GM19463 (cell line): ENCODE measurements around the gene DAB1.

Source experiments
- ATAC-seq: cut with Tn5 transposase; IDR thresholded peaks from one replicate; pipeline ENCODE4 v1.9.1; 2021; ENCODE audit warnings: mild to moderate bottlenecking, moderate library complexity; ENCODE audit not compliant: unreplicated experiment

The DAB1 gene

DNA sequence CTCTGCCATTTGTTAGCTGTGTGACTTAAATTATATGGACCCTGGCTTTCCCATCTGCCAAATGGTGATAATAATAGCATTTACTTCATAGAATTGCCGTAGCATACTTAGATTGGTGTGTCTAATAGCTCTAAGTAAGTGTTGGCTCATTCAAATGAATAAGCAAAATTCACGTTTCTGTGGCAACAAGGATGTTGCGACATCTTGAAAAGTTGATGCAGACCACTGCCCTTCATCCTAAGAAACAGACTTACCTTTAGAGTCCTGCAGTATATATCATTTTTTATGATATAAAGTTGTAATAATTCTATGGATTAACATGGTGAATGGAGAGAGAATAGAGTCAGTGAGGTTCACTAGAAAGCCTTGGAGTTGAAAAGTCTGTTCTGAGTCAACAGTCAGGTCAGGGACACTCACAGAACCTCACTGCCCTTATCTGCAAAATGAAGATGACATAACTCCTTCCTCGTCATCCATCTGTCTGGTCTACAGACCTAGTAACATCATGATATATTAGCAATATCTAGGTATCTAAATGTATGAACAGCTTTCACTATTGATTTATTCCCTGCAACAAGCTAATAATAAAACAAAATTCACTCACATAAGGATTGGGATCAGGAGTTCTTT, 290.8 kb downstream of the DAB1 start:
- ATAC-seq, result no peak

GRCh38 chr1:57131701-57132394, 292.0 kb downstream of the DAB1 start:
- ATAC-seq, result no peak

GRCh38 chr1:57131257-57131656, 292.6 kb downstream of the DAB1 start:
- ATAC-seq, result no peak

- no peak for ATAC-seq
These were observed 294.0 kb downstream of the DAB1 start for GRCh38 chr1:57129865-57130264.

GRCh38 chr1:57127976-57128375, 295.9 kb downstream of the DAB1 start:
- ATAC-seq, result no peak

- ATAC-seq, result peak; percentile 85
These were observed 299.0 kb downstream of the DAB1 start for GRCh38 chr1:57124768-57125446.

GRCh38 chr1:57124170-57124569, 299.7 kb downstream of the DAB1 start:
- ATAC-seq, result no peak

DNA sequence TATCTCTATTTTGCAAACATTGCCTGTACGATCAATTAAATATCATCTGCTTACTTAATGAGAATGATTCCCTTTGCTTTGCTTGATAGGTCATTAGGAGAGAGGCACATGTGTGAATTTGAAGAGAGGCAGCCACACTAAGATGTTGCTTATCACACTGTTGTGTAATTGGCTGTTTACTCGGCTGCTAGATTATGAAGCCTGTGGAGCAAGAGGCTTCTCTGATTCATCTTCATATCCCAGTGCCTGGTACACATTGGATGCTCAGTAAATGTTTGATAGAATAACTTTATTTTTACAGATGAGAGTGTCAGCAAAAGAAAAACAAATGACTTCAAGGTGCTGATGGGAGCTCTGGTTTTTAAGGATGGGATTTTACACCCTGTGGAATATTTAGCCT, 301.8 kb downstream of the DAB1 start:
- no peak for ATAC-seq

DNA sequence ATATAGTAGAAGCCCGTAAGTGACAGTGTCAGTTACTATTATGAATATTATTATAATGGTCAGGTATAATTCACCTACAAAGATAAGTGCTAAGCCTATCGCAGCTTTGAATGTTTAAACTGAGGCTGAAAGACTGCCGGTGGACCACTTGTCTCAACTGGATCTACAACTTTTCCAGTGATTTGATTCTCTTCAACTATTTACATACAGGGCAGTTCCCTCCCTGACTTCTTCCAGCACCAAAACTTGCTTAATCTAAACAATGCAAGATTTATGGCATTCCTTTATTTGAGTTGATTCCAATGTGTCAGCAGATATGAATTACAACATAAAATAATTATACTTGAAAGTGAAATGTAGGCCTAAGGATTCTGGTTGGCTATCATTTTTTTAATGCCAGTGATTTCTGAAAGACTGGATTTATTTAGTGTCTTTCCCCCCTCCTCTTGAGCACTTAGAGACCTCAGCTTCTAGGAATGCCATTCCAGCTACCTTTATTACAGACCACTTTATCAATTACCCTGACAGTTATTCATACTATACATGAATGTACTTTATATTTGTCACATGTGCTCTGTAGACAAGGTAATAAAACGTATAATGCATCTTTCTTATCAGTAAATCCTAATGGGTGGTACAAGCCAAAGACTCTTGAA, 304.8 kb downstream of the DAB1 start:
- no peak for ATAC-seq

DNA sequence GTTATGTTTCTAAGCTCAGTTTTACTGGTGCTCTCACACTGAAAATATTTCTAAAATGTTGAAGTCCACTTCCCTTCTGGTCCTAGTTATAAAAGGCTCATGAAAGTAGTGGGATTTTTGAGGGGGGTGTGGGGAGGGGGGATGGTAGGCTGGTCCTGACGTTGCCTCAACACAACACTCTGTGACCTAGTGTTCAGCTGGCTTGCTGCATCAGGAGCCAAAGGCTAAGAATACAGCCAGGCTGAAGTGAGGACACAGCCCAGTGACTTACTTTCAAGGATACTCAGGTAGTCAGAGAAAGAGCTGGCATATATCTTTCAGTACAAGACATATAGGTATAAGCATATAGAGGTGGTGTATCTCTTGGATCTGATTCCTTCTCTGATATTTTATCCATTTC, 306.1 kb downstream of the DAB1 start:
- no peak for ATAC-seq

DNA sequence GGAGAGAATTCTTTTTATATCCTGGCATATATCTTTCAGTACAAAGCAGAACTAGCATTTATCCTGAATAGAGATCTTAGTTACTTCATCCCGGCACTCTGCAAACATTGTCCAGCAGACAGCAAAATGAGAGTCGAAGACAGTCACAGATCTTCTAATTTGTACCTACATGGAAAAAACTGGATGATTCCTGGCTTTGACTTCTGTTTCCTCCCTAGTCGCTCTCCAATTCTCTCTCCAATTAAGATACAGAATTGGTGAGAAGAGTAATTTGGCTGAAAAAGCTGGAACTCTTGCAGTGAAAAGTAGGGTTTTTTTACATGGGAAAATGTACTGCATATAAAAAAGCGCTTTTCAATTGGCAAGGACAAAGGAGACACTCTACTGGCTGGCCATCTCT, 307.0 kb downstream of the DAB1 start:
- ATAC-seq, result no peak

- no peak for ATAC-seq
These were observed 308.7 kb downstream of the DAB1 start for GRCh38 chr1:57115030-57115614.

GRCh38 chr1:57112148-57112547, 311.7 kb downstream of the DAB1 start:
- ATAC-seq, result no peak

DNA sequence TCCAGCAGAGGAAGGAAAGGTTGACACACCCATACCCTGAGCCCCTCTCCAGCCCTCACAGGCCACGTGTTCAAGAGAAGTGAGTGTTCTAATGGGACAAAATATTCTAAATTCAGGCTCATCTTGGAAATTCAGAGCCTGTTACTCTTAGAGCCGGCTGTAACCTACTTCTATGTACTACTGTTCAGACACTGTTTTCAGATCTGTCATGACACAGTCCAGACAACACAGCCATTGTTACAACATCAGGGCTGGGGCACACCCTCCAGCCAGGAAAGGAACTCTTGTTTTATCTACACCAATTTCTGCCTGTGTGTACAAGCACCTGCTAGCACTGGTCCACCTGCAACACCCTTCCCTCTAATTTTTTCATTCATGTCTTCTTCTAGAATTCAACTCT, 312.7 kb downstream of the DAB1 start:
- no peak for ATAC-seq

DNA sequence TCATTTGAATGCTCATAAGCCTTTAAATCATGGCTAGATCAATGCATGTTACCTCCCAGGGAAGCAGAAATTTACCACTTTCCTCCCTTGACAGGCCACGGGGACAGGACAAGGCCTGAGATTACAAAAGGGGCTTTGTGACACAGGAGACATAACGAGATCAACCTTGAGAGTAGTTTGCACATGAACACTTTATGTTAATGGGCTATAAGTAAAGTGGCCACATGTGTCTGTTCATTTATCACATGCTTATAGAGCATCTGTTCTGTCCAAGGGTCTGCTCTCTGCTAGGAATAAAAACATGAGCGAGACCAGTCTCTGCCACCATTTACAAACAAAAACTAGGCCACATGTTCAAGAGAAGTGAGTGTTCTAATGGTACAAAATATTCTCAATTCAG, 314.0 kb downstream of the DAB1 start:
- ATAC-seq, result no peak

GRCh38 chr1:57109247-57109646, 314.6 kb downstream of the DAB1 start:
- no peak for ATAC-seq

GRCh38 chr1:57106296-57106695, 317.6 kb downstream of the DAB1 start:
- ATAC-seq, result no peak

- no peak for ATAC-seq
These were observed 321.1 kb downstream of the DAB1 start for GRCh38 chr1:57102561-57103326.

DNA sequence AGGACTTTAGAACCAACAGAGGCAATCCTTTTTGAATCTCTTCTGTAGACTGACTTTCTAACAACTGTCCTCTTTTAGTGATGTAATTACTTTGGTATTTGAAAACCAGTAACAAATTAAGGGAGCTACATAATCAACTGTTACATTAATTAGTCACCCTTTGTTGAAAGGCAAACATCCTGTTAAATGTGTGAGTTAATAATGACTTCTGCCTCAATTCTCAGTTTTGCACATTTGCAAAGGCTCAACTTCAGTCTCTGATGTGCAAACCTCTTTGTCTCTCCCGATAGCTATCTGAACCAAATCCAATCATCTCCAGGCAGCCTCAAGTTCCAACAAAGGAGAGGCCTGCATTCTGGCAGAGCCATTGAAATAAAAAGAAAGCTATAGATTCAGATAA, 322.7 kb downstream of the DAB1 start:
- ATAC-seq, result no peak

GRCh38 chr1:57094749-57095148, 329.1 kb downstream of the DAB1 start:
- no peak for ATAC-seq

DNA sequence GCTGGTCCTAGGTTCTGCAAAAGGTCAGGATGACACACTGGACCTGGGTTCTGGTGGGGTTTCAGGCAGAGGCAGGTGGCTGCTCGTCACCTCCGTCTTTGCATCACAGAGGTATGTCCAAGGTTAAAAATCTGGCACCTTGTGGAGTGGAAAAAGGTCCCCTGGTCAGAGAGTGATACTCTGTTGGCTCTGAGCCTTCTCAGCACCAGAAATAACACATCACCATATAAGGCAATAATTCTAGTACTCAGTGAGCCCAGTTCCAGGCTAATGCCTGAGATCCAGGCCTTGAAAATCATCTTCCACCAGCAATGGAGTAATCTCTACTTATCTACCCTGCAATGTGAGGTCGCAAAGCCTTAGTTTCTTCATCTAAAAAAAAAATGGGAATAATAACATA, 330.7 kb downstream of the DAB1 start:
- no peak for ATAC-seq
